NCI-H82 (cell line): ENCODE data around the gene HMBS.
"Not testable (repeated sequence)": the region's sequence is repeated elsewhere in the genome, so short reads cannot be mapped to it uniquely, and the experiment has no call there.

Source experiments
- DNase-seq: peaks from one replicate; lab custom pipeline; 2025; lab: John Stamatoyannopoulos, UW

The HMBS gene

DNA sequence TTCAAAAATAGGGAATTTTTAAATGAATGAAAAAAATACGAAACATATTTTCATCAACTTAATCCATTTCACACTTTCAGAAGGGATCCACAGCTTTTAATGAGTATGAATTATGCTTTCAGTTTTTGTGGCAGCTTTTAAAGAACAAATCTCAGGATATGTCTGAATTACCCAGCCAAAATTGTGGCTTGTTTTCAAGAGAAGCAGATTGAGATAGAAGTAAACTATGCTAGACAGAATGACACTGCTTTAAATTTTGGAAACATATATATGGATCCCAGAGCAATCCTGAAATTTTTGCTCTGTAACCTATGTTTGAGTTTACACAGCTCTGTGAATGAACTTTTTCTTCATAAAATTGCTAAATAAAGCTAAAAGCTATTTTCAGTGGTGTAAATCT is 34.3 kb downstream of the HMBS start:
- no peak for DNase-seq

DNA sequence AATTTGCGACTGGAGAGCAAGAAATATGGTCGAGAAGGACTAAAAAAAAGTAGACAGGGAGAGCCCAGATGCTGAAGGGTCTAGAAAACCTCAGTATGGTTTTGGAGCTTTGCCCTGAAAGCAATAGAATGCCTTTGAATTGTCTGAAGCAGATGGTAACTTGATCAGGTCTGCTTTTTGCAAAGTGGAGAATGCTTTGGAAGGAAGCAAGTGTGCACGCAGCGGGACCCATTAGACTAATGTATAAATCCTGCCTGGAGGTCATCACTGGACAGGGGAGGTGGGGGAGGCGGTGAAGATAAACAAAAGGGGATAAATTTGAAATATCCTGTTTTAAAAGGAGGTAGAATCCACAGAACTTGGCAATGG is 35.9 kb downstream of the HMBS start:
- peak; percentile 59 for DNase-seq

DNA sequence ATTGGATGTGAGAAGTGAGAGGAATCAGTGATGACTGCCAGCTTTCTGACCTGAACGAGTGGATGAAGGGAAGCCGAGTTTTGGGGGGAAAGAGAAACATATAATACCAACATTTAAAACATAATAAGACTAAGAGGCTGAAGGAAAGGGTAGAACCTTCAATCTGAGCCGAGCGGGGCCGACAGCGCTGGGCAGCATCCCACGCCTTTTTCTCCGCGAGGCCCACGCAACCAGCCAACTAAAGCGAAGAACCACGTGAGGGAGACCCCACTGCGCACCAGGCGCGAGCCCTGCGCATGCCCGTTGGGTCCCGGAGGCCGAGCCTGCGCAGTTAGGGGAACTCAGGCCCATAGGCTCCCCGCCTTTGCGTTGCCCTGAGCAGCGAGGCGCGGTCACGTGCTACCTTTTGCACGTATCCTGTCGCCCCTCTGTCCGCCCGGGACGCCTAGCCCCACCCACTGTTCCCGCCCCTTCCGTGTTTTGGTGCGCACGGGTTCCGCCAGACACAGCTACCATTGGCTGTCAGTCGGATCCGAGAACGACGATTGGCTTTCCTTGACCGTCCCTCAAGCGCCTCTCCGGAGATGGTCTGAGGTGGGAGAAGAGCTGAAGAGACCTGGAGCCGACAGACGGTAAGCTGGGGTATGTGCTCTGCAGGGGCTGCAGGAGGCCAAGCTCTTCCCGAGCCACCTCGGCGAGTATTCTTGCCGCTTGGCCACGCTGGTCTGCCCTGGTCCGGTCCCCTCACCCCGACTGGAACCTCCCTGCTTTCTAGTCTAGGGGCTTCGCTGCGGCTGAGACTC is 36.5 kb downstream of the HMBS start, which contains the start of gene HINFP:
Gene HINFP, plus strand, starts transcription at position 573 of the 803 bp plus-strand sequence. CDS start 5,365 bp downstream, outside the sequence.
- DNase-seq: peak; percentile 99

DNA sequence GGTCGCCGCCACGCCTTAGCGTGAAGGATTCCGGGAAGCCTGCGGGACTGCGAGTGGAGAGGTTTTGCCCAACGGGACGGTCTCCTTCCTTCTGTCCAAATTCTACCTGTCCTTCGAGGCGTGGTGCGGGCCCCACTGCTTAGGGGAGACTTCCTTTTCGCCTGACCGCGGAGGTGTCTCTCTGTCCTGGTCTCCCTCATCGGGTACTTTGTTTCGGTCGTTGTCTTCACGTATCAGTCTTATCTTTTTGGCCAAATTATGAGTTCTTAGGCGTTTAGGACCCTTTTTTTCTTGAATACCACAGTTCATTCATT is 37.1 kb downstream of the HMBS start:
- DNase-seq: no peak

DNA sequence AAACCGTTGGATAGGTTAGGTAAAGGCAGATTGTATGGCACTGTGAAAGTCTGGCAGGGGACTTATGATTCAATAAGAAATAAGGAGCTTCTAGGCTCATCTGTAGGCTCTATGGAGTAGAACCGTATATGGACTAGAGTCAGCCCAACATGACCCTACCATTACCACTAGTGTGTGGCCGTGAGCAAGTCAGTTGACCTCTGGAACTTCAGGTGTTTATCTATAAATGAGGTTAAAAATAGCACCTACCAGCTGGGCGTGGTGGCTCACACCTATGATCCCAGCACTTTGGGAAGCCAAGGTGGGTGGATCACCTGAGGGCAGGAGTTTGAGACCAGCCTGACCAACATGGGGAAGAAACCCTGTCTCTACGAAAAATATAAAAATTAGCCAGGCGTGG is 41.1 kb downstream of the HMBS start:
- no peak for DNase-seq

GRCh38 chr11:119126675-119127268 is 42.1 kb downstream of the HMBS start:
- no peak for DNase-seq

- no peak for DNase-seq
Observed at GRCh38 chr11:119130662-119131061, 46.0 kb downstream of the HMBS start.

- peak; percentile 10 for DNase-seq
Observed at GRCh38 chr11:119134389-119134978, 49.8 kb downstream of the HMBS start.

- DNase-seq: not testable (repeated sequence)
Observed at GRCh38 chr11:119139276-119139675, 54.6 kb downstream of the HMBS start.
